ENCODE measurements around the gene TUBB8. TPM values are rescaled to one million over a fixed set of nuclear protein-coding genes. Genes with fewer than 3 reads are reported as not detected.
A peak's percentile ranks its signal among the peaks of the same experiment; 100 is the strongest.

The TUBB8 gene
- total RNA-seq, result not detected

- 74 to 81% methylated on average over 7 to 34 of the region's 34 CpGs for WGBS, 2 donors
- TF ChIP-seq CTCF (IDR thresholded peaks at IDR 0.05) (no peak), POLR2AphosphoS5 (IDR thresholded peaks at IDR 0.05) (no peak), EP300 (IDR thresholded peaks at IDR 0.05) (no peak), POLR2A (IDR thresholded peaks at IDR 0.05) (no peak)
Measured at GRCh38 chr10:48996-49395, at the start of gene TUBB8. TSS of gene TUBB8 (minus strand) at chr10:49296. CDS start at chr10:49238, 58 bp downstream.

GRCh38 chr10:96466-96865, 47.4 kb upstream of the TUBB8 start:
- DNase-seq (no peak), ATAC-seq (ENCODE audit: low FRiP score in 2 of 2) (no peak)
- no peaks in the 10 kb centered on the region for H3K27me3 ChIP-seq
- no peaks in the 10 kb centered on the region for H3K4me1 ChIP-seq
- no peak overlapping the region for H3K27ac ChIP-seq
- 31% methylated on average over 1 of the region's 1 CpG; no CpG with 5 or more reads in 1 of the 2 donors for WGBS, 2 donors
- no peaks in the 10 kb centered on the region for H3K36me3 ChIP-seq
- H3K9me3 ChIP-seq, result peaks cover 3 to 23% (median 17%) of the 10 kb centered on the region in 4 donors
- no peak overlapping the region for H3K4me3 ChIP-seq
- TF ChIP-seq POLR2A (IDR thresholded peaks at IDR 0.05) (no peak), CTCF (IDR thresholded peaks at IDR 0.05) (no peak), POLR2AphosphoS5 (IDR thresholded peaks at IDR 0.05) (no peak), EP300 (IDR thresholded peaks at IDR 0.05) (no peak)

More at GRCh38 chr10:48996-49395, at the start of gene TUBB8:
- ATAC-seq (ENCODE audit: low FRiP score in 2 of 2) (no peak), DNase-seq (peak in 1 of 2 donors; percentile 74)
- Histone ChIP-seq H3K27me3 (no peaks in the 10 kb centered on the region), H3K36me3 (no peaks in the 10 kb centered on the region), H3K4me1 (no peaks in the 10 kb centered on the region), H3K27ac (no peak within 1 kb of the TSS), H3K9me3 (no peaks in the 10 kb centered on the region), H3K4me3 (no peak within 1 kb of the TSS)

- H3K27me3 ChIP-seq, result no peaks in the 10 kb centered on the region
- H3K36me3 ChIP-seq, result no peaks in the 10 kb centered on the region
- 53 to 78% methylated on average over 2 of the region's 2 CpGs for WGBS, 2 donors
- no peak overlapping the region for H3K27ac ChIP-seq
- DNase-seq (no peak), ATAC-seq (ENCODE audit: low FRiP score in 2 of 2) (no peak)
- H3K4me3 ChIP-seq, result no peak overlapping the region
- no peaks in the 10 kb centered on the region for H3K4me1 ChIP-seq
- H3K9me3 ChIP-seq, result peaks cover 3 to 23% (median 17%) of the 10 kb centered on the region in 4 donors
- no peak for TF ChIP-seq POLR2A (IDR thresholded peaks at IDR 0.05)
- TF ChIP-seq EP300 (IDR thresholded peaks at IDR 0.05), result no peak
- TF ChIP-seq POLR2AphosphoS5 (IDR thresholded peaks at IDR 0.05), result no peak
- TF ChIP-seq CTCF (IDR thresholded peaks at IDR 0.05), result no peak
Measured at GRCh38 chr10:95356-96115, 46.4 kb upstream of the TUBB8 start.

- no peak for ATAC-seq (ENCODE audit: low FRiP score in 2 of 2)
- DNase-seq, result no peak
- TF ChIP-seq CTCF (IDR thresholded peaks at IDR 0.05) (no peak), POLR2A (IDR thresholded peaks at IDR 0.05) (no peak), EP300 (IDR thresholded peaks at IDR 0.05) (no peak), POLR2AphosphoS5 (IDR thresholded peaks at IDR 0.05) (no peak)
- WGBS, 2 donors, result 24 to 50% methylated on average over 1 of the region's 1 CpG
- H3K36me3 ChIP-seq, result no peaks in the 10 kb centered on the region
- peaks cover 3 to 23% (median 17%) of the 10 kb centered on the region in 4 donors for H3K9me3 ChIP-seq
- H3K27me3 ChIP-seq, result no peaks in the 10 kb centered on the region
- no peak overlapping the region for H3K4me3 ChIP-seq
- no peak overlapping the region for H3K27ac ChIP-seq
- H3K4me1 ChIP-seq, result no peaks in the 10 kb centered on the region
Measured at GRCh38 chr10:94613-95012, 45.5 kb upstream of the TUBB8 start.

- DNase-seq, result no peak
- H3K27ac ChIP-seq, result peak overlapping the region in 1 of 4 donors; percentile 13
- no peak for ATAC-seq (ENCODE audit: low FRiP score in 2 of 2)
Measured at GRCh38 chr10:92846-93245, 43.8 kb upstream of the TUBB8 start.

More at GRCh38 chr10:92846-93245, 43.8 kb upstream of the TUBB8 start:
- Histone ChIP-seq H3K4me3 (no peak overlapping the region), H3K36me3 (no peaks in the 10 kb centered on the region), H3K9me3 (peaks cover 3 to 23% (median 17%) of the 10 kb centered on the region in 4 donors), H3K4me1 (no peaks in the 10 kb centered on the region), H3K27me3 (no peaks in the 10 kb centered on the region)
- TF ChIP-seq POLR2AphosphoS5 (IDR thresholded peaks at IDR 0.05), result no peak
- TF ChIP-seq EP300 (IDR thresholded peaks at IDR 0.05), result no peak
- TF ChIP-seq CTCF (IDR thresholded peaks at IDR 0.05), result no peak
- TF ChIP-seq POLR2A (IDR thresholded peaks at IDR 0.05), result no peak
- 71 to 87% methylated on average over 2 of the region's 2 CpGs for WGBS, 2 donors

Measured in upper lobe of left lung (tissue), 6 donors.